ENCODE data around the gene ST6GALNAC1. TPM values are rescaled to one million over a fixed set of nuclear protein-coding genes. Genes with fewer than 3 reads are reported as not detected.

Gene ST6GALNAC1
- polyA plus RNA-seq, 1 donor (not counting 4 experiments of a cell fraction or from before 2014, with no cell fraction given) = 0.46 TPM

- peak overlapping the region; percentile 19 for H3K4me2 ChIP-seq (ENCODE audit: control insufficient read depth, extremely low read depth, insufficient read depth, low read depth, low read length)
- peak; percentile 89 for FAIRE-seq
- peak; percentile 40 to 72 (median 68) for TF ChIP-seq CTCF (optimal IDR thresholded peaks at IDR 0.05 in 1 of 3, IDR thresholded peaks at IDR 0.05 in 1 of 3, conservative IDR thresholded peaks at IDR 0.05 in 1 of 3; ENCODE audit: extremely low read depth in 1 of 3, insufficient read depth in 2 of 3, low read length in 3 of 3)
- no peak for TF ChIP-seq EZH2 (IDR thresholded peaks at IDR 0.05; ENCODE audit: low read length)
These were observed 50.2 kb downstream of the ST6GALNAC1 start for GRCh38 chr17:76593384-76593826.

DNA sequence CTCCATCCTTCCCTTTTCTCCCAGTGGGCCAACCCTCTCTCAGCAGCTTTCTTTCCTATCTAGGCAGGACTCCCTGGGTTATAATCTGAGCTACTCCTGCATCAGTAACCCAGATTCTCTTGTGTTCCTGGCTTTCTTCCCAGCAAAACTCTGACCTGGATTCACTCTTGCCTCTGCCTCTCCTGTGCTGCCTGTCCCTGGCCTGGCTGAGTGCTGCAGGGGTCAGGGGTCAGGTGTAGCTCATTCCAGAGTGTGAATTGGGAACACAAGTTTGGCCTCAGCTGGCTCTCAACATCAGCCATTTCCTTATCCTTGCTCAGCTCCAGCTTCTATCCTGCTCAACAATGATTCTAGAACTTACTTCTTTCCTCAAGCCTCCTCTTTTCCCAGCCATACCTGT is 55.4 kb downstream of the ST6GALNAC1 start:
- no peak for DNase-seq (ENCODE audit: low read depth, low spot score)
- FAIRE-seq = no peak

More at GRCh38 chr17:76593384-76593826, 50.2 kb downstream of the ST6GALNAC1 start:
- Histone ChIP-seq H2AFZ (ENCODE audit: control insufficient read depth, low read length) (no peak overlapping the region), H4K20me1 (ENCODE audit: control insufficient read depth, extremely low read depth, insufficient read depth, low read length) (no peaks in the 10 kb centered on the region), H3K9me1 (ENCODE audit: control insufficient read depth, extremely low read depth, insufficient read depth, low read length) (no peaks in the 10 kb centered on the region), H3K9me3 (ENCODE audit: control insufficient read depth, low read depth, low read length) (no peaks in the 10 kb centered on the region), H3K4me3 (ENCODE audit: control insufficient read depth in 2 of 3, extremely low read depth in 1 of 3, insufficient read depth in 2 of 3, low read depth in 1 of 3, low read length in 3 of 3) (peak overlapping the region in 1 of 3 experiments; percentile 34), H3K27me3 (ENCODE audit: control insufficient read depth, extremely low read depth, insufficient read depth, low read length) (no peaks in the 10 kb centered on the region), H3K27ac (ENCODE audit: control insufficient read depth, insufficient read depth, low read length) (peak overlapping the region; percentile 49), H3K9ac (ENCODE audit: control insufficient read depth, extremely low read depth, insufficient read depth, low read length) (peak overlapping the region; percentile 45), H3K4me1 (ENCODE audit: control insufficient read depth, extremely low read depth, insufficient read depth, low read length) (peaks cover 32% of the 10 kb centered on the region), H3K79me2 (ENCODE audit: control insufficient read depth, insufficient read depth, low read length) (no peaks in the 10 kb centered on the region), H3K36me3 (ENCODE audit: control insufficient read depth in 2 of 2, extremely low read depth in 1 of 2, insufficient read depth in 2 of 2, low read length in 2 of 2) (no peaks in the 10 kb centered on the region)
- DNase-seq (ENCODE audit: low read depth, low spot score) = no peak
- dilution Hi-C loops (cut with MboI; ENCODE audit: extremely low pct_ligation_motif_present, low sequenced_read_pairs) = no loop called here

More for the DNA sequence above, 55.4 kb downstream of the ST6GALNAC1 start:
- Histone ChIP-seq H3K4me1 (ENCODE audit: control insufficient read depth, extremely low read depth, insufficient read depth, low read length) (peaks cover 25% of the 10 kb centered on the region), H3K79me2 (ENCODE audit: control insufficient read depth, insufficient read depth, low read length) (peaks cover 15% of the 10 kb centered on the region), H2AFZ (ENCODE audit: control insufficient read depth, low read length) (no peak overlapping the region), H3K9me1 (ENCODE audit: control insufficient read depth, extremely low read depth, insufficient read depth, low read length) (no peaks in the 10 kb centered on the region), H3K27ac (ENCODE audit: control insufficient read depth, insufficient read depth, low read length) (no peak overlapping the region), H3K4me2 (ENCODE audit: control insufficient read depth, extremely low read depth, insufficient read depth, low read depth, low read length) (no peak overlapping the region), H3K9me3 (ENCODE audit: control insufficient read depth, low read depth, low read length) (no peaks in the 10 kb centered on the region), H3K9ac (ENCODE audit: control insufficient read depth, extremely low read depth, insufficient read depth, low read length) (no peak overlapping the region), H4K20me1 (ENCODE audit: control insufficient read depth, extremely low read depth, insufficient read depth, low read length) (no peaks in the 10 kb centered on the region), H3K4me3 (ENCODE audit: control insufficient read depth in 2 of 3, extremely low read depth in 1 of 3, insufficient read depth in 2 of 3, low read depth in 1 of 3, low read length in 3 of 3) (no peak overlapping the region), H3K27me3 (ENCODE audit: control insufficient read depth, extremely low read depth, insufficient read depth, low read length) (no peaks in the 10 kb centered on the region), H3K36me3 (ENCODE audit: control insufficient read depth in 2 of 2, extremely low read depth in 1 of 2, insufficient read depth in 2 of 2, low read length in 2 of 2) (no peaks in the 10 kb centered on the region)
- dilution Hi-C loops (cut with MboI; ENCODE audit: extremely low pct_ligation_motif_present, low sequenced_read_pairs) = no loop called here
- TF ChIP-seq CTCF (optimal IDR thresholded peaks at IDR 0.05 in 1 of 3, IDR thresholded peaks at IDR 0.05 in 1 of 3, conservative IDR thresholded peaks at IDR 0.05 in 1 of 3; ENCODE audit: extremely low read depth in 1 of 3, insufficient read depth in 2 of 3, low read length in 3 of 3) = no peak
- no peak for TF ChIP-seq EZH2 (IDR thresholded peaks at IDR 0.05; ENCODE audit: low read length)
